Measurements from ENCODE around the gene RND3.

RND3 gene

DNA sequence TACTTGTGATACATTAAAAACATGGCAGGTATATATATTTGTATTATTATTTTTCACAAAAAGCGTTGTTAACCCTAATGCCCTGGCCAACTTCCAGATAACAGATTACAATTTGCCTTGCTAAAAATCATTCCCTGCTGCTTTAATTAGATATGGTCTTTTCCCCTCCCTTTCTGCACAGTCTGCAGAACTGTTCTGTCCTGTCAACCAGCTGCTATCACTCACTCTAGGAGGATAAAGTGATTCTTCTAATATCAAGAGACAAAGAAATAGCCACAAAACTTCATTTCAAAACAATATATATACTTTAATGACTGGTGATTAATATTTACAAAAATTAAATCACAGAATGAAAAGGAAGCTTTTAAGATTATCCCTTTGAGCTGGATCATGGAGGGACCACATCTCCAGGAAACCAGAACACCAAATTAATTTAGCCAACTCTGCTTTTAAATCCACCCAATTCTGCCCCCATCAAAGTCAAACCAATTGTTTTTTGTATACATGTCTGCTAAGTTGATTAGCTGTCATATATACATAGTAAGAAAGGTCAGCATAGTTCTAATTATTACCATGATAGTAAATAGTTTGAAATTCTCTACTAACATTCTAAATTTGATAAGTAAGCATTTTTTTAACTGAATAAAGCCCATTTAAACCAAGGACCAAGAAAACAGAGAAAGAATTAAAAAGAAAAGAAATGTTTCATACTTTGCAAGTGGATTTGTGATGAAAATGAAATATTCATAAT lies 55.7 kb downstream of the RND3 start:
- DNase-seq, result no peak

- no peak for DNase-seq
Measured at GRCh38 chr2:150429384-150429961, 58.0 kb downstream of the RND3 start.

DNA sequence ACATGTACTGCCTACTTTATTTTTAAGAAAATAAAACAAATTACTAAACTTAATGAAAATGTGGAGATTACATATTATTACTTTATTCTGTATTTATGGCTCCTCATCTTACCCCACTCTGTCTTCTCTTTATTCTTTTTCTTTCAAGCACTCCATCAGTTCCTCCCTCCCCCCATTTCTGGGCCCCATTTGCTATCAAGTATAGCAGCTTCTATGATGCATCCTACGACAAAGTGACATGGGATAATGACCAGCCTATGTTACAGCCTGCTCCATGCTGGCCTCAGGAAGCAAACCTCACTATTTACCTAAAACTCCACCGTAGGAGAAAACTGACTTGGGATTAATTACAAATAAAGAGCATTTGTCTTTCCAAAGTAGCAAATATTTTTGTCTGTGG lies 58.8 kb downstream of the RND3 start:
- no peak for DNase-seq

- DNase-seq, result no peak
Measured at GRCh38 chr2:150427298-150427697, 60.2 kb downstream of the RND3 start.

GRCh38 chr2:150426724-150427123 lies 60.7 kb downstream of the RND3 start:
- DNase-seq, result no peak

GRCh38 chr2:150426315-150426714 lies 61.2 kb downstream of the RND3 start:
- no peak for DNase-seq

GRCh38 chr2:150425121-150425955 lies 62.1 kb downstream of the RND3 start:
- no peak for DNase-seq

GRCh38 chr2:150424406-150424805 lies 63.1 kb downstream of the RND3 start:
- no peak for DNase-seq

DNA sequence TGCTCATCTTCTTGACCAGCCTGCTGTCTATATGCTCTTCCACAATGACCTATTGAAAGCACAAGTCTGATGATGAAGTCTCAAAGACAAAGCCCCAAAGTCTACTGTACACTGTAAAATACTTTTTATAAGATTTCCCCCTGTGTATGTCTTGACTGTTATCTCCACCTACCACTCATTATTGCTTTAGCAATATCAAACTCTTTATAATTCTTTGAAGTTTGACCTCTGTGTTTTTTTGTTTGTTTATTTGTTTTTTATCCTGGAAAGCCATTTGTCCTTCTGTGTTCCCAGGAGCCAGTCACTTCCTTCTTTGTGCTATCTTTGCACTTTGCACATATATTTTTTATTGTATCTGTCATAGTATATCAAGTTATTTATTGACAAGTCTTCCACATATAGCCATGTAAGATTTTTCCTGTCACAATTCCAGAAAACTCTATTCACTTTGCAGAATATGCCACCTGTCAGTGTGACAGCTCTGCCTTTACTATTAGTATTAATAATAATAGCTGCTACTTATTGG lies 66.3 kb downstream of the RND3 start:
- no peak for DNase-seq

GRCh38 chr2:150418916-150419315 lies 68.6 kb downstream of the RND3 start:
- DNase-seq, result no peak

Measured in activated CD8-positive, alpha-beta memory T cell treated with anti-CD3 and anti-CD28 coated beads, Interleukin-2, amount 50 U/mL, for 48 hours (primary cell).